ENCODE results near the gene MAGI2.

Gene MAGI2

DNA sequence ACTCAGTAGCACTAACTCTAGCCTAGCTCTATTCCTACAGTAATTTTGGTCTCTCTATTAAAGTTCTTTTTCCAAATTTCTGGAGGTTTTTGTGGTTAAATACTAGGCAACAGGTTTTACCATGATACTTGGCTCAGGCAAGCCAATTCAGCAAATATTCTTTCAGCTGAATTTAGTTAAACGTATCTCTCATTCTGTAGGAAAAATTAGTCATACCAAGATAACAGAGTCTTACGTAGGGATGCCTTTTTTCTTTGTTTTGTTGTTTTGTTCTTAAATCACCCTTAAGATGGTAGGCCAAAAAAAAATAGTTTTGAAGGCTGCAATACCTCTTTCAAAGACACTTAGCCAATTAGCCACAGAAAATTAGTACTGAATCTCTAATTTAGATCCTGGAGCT, 180.5 kb downstream of the MAGI2 start:
- H3K4me3 Mint-ChIP-seq: no peak overlapping the region
- DNase-seq (ENCODE audit: low spot score): no peak
- H3K9me3 Mint-ChIP-seq: no peaks in the 10 kb centered on the region
- H3K4me1 Mint-ChIP-seq (ENCODE audit: low read depth): no peaks in the 10 kb centered on the region
- H3K36me3 Mint-ChIP-seq (ENCODE audit: low read depth): no peaks in the 10 kb centered on the region
- H3K27ac Mint-ChIP-seq: no peak overlapping the region
- H3K27me3 Mint-ChIP-seq (ENCODE audit: low read depth): no peaks in the 10 kb centered on the region

DNA sequence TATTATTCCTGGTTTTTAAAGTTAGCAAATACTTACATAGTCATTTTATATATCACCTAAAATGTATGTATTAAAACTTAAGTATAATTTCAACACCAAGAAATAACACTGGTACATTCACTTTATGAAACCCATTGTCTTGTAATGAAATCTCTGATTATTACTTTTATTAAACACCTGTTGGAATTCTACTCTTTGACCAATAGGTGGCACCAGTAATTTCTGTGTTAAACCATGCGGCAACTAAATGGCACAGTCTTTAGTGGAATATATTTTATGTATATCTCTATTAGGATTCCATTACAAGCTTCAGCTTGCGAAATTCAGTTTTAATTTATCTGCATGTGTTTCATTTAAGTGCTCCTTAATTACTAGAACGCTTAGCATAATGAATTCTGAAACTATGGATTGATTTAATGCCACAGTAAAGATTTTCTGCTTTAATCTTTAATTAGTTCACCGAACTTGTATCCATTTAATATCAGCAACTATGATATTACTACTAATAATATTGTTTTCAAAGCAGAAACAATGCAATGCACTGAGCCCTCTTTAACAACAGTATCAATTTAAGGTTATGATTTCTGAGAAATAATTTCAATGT, 181.3 kb downstream of the MAGI2 start:
- DNase-seq (ENCODE audit: low spot score): no peak
- Mint-ChIP-seq H3K36me3 (ENCODE audit: low read depth) (no peaks in the 10 kb centered on the region), H3K27ac (no peak overlapping the region), H3K4me3 (no peak overlapping the region), H3K4me1 (ENCODE audit: low read depth) (no peaks in the 10 kb centered on the region), H3K9me3 (no peaks in the 10 kb centered on the region), H3K27me3 (ENCODE audit: low read depth) (no peaks in the 10 kb centered on the region)

DNA sequence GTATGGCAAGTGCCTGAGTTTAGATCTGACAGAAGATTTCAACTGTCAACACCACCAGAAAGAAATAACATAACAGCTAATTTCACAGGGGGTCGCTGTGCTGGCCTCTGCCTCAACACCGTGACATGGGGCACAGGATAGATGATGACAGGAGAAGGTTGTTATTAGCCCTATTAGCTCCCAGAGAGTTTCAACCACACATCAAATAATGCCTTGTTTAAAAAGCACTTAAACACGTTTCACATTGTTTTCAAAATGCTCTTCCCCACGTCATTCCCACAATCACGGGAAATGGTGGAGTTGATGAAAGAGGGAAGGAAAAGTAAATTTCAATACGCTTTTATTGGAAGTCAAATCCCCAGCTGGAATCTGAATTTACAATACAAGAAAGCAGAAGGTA, 184.7 kb downstream of the MAGI2 start:
- Mint-ChIP-seq H3K27ac (no peak overlapping the region), H3K36me3 (ENCODE audit: low read depth) (no peaks in the 10 kb centered on the region), H3K27me3 (ENCODE audit: low read depth) (no peaks in the 10 kb centered on the region), H3K4me3 (no peak overlapping the region), H3K9me3 (no peaks in the 10 kb centered on the region), H3K4me1 (ENCODE audit: low read depth) (no peaks in the 10 kb centered on the region)
- DNase-seq (ENCODE audit: low spot score): no peak

DNA sequence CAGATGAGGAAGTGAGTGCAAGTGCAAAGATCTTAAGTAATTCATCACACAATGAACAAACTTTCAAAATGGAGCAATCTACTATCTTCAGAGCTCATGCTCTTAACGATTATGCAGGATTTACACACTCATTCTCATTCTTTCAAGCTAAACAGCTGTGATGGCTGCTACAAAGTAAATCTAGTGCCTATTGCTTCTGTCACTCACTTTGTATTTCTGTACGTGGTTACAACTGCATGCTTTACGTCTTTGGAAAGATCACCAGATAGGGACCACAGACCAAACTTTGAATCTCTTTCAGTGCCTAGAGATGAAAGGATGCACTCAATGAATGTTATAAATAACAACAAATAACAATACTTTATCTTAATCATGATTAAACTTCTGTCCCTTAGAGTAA, 194.6 kb downstream of the MAGI2 start:
- H3K4me3 Mint-ChIP-seq: no peak overlapping the region

DNA sequence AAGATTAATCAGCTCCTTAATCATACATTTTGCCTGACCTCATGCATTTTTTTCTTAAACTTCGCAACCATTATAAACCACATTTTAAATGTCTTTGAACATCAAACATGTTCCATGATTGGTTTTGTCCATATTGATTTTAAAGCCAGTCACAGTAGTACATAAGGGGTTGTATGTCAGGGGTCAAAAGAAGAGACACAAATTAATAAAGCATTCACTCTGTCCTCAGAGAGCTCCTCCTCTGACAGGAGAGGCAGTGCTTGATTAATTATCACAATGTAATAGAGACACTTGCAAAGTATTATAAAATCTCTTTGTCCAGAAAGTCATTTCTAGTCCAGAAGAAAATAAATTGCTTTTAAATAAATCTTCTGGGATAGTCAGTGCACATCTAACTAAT, 195.5 kb downstream of the MAGI2 start:
- no peaks in the 10 kb centered on the region for H3K4me1 Mint-ChIP-seq (ENCODE audit: low read depth)
- no peak overlapping the region for H3K27ac Mint-ChIP-seq
- H3K9me3 Mint-ChIP-seq: no peaks in the 10 kb centered on the region
- no peak overlapping the region for H3K4me3 Mint-ChIP-seq
- H3K36me3 Mint-ChIP-seq (ENCODE audit: low read depth): no peaks in the 10 kb centered on the region
- no peak for DNase-seq (ENCODE audit: low spot score)
- no peaks in the 10 kb centered on the region for H3K27me3 Mint-ChIP-seq (ENCODE audit: low read depth)

More for the DNA sequence above, 194.6 kb downstream of the MAGI2 start:
- Mint-ChIP-seq H3K4me1 (ENCODE audit: low read depth) (no peaks in the 10 kb centered on the region), H3K27ac (no peak overlapping the region), H3K36me3 (ENCODE audit: low read depth) (no peaks in the 10 kb centered on the region), H3K9me3 (no peaks in the 10 kb centered on the region), H3K27me3 (ENCODE audit: low read depth) (no peaks in the 10 kb centered on the region)
- no peak for DNase-seq (ENCODE audit: low spot score)

DNA sequence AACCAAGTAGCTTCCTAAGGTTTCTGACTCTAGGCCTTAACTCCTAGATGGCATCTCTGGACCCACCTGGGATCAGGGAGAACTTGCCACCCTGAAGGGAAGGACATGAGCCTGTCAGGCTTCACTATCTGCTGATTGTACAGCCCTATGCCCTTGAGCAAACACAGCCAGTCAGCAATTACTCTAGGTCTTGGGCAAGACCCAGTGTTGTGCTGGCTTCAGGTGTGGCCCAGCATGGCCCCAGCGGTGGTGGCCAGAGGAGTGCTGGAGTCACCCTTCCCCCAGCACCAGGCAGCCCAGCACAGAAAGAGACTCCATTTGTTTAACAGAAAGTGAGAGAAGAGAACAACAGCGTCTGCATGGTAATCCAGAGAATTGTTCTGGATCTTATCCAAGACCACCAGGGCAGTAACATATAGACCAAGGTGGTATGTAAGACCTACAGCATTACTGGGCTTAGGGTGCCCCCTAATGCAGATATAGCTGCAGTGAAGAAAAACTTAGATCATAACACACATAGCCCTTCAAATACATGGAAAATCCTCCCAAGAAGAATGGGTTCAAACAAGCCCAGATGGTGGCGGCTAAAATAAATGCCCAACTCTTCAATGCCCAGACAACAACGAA, 207.7 kb downstream of the MAGI2 start:
- H3K4me1 Mint-ChIP-seq (ENCODE audit: low read depth): no peaks in the 10 kb centered on the region
- no peak overlapping the region for H3K27ac Mint-ChIP-seq
- H3K9me3 Mint-ChIP-seq: no peaks in the 10 kb centered on the region
- H3K27me3 Mint-ChIP-seq (ENCODE audit: low read depth): no peaks in the 10 kb centered on the region
- H3K36me3 Mint-ChIP-seq (ENCODE audit: low read depth): no peaks in the 10 kb centered on the region
- no peak for DNase-seq (ENCODE audit: low spot score)
- no peak overlapping the region for H3K4me3 Mint-ChIP-seq

DNA sequence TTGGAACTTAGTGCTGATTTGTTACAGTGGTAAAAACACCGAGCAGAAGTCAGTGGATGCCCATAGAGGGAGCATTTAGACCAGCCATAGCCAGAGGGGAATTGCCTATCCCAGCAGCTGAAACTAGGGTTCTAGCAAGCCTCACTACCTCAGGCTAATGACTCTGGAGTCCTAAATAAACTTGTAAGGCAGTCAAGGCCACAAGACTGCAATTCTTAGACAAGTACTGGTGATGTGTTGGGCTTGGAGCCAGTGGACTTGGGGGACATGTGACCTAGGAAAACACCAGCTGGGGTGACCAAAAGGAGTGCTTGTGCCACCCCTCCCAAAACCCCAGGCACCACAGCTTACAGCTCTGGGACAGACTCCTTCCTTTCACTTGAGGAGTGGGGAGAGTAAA, 209.0 kb downstream of the MAGI2 start:
- Mint-ChIP-seq H3K36me3 (ENCODE audit: low read depth) (no peaks in the 10 kb centered on the region), H3K4me3 (no peak overlapping the region), H3K27ac (no peak overlapping the region), H3K4me1 (ENCODE audit: low read depth) (no peaks in the 10 kb centered on the region), H3K9me3 (no peaks in the 10 kb centered on the region), H3K27me3 (ENCODE audit: low read depth) (no peaks in the 10 kb centered on the region)
- DNase-seq (ENCODE audit: low spot score): no peak

DNA sequence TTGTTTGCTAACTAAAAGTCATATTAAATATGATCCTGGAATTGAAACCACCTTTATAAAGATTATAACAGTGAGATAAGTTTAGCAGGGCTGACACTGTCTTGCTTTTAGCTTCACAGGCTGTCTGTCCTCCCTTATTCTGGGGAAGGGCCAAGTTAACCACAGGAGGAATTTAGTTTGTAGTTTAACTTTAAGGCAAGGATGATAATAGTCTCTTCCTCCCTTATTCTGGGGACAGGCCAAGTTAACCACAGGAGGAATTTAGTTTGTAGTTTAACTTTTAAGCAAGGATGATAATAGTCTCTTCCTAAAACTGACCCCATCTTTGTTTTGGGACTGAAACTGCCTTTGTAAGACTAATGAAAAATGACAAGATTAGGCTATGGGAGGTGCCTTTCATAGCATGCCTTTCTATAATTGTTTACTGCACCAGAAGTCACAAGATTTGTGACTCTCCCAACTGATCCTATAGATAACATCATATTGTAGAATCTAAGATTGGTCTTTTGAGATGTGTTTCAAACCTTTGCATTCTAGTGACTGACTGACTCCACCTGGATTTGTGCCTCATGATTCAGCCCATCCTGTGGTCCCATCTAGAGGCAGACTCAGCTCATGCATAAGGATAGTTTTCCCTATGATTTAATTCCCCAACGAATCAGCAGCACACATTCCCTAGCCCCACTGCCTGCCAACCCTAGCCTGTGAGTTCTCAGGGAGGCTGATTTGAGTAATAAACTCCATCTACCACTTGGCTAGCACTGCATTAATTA, 212.0 kb downstream of the MAGI2 start:
- Mint-ChIP-seq H3K27me3 (ENCODE audit: low read depth) (no peaks in the 10 kb centered on the region), H3K4me3 (no peak overlapping the region), H3K36me3 (ENCODE audit: low read depth) (no peaks in the 10 kb centered on the region)

DNA sequence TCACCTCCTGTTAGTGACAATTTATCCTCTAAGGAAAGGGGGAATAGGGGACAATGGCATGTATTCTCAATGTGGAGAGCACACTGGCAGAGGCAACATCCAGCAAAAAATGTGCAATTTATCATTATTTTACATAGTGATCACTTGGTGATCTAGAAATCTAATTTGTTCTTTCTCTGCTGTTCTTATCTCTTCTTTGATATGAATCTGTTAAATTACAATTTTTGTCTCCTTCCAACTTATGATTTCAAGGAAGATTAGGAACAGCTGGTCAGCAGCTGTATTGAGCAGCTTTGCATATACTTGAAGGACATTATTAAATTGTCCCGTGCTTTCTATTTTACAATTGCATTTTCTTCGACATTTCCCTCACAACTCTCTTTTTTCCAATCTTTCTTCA, 213.1 kb downstream of the MAGI2 start:
- Mint-ChIP-seq H3K27me3 (ENCODE audit: low read depth) (no peaks in the 10 kb centered on the region), H3K4me1 (ENCODE audit: low read depth) (no peaks in the 10 kb centered on the region), H3K36me3 (ENCODE audit: low read depth) (no peaks in the 10 kb centered on the region), H3K4me3 (no peak overlapping the region), H3K27ac (no peak overlapping the region), H3K9me3 (peaks cover 3% of the 10 kb centered on the region)
- no peak for DNase-seq (ENCODE audit: low spot score)

More for the DNA sequence above, 212.0 kb downstream of the MAGI2 start:
- Mint-ChIP-seq H3K4me1 (ENCODE audit: low read depth) (no peaks in the 10 kb centered on the region), H3K27ac (no peak overlapping the region), H3K9me3 (no peaks in the 10 kb centered on the region)
- DNase-seq (ENCODE audit: low spot score): no peak

DNA sequence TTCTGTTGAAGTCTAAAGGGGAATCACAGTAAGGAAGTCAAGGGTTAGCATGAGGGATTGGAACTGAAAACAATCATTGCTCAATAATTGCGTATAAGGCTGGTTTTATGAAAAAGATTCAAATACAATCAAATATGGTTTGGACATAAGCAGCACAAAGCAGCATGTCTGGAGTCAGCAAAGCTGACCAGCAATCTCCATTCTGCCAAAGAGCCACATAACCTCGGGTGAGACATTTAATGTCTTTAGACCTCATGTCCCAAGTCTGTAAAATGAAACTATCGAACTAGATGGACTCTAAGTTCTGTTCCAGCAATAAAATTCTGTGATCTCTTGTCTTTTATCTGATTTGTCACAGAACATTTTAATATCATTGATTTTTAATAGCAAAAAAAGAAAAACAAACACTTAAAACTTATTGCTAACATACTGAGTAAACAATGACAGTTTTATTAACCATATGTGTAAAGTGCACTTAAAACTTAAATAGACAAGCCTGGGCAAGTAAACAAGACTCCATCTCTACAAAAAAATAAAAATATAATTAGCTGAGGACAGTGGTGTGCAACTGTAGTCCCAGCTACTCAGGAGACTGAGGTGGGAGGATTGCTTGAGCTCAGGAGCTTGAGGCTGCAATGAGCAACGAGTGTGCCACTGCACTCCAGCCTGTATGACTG, 217.0 kb downstream of the MAGI2 start:
- Mint-ChIP-seq H3K9me3 (peaks cover 3% of the 10 kb centered on the region), H3K4me3 (no peak overlapping the region), H3K4me1 (ENCODE audit: low read depth) (no peaks in the 10 kb centered on the region), H3K27ac (no peak overlapping the region), H3K36me3 (ENCODE audit: low read depth) (no peaks in the 10 kb centered on the region), H3K27me3 (ENCODE audit: low read depth) (no peaks in the 10 kb centered on the region)
- no peak for DNase-seq (ENCODE audit: low spot score)

DNA sequence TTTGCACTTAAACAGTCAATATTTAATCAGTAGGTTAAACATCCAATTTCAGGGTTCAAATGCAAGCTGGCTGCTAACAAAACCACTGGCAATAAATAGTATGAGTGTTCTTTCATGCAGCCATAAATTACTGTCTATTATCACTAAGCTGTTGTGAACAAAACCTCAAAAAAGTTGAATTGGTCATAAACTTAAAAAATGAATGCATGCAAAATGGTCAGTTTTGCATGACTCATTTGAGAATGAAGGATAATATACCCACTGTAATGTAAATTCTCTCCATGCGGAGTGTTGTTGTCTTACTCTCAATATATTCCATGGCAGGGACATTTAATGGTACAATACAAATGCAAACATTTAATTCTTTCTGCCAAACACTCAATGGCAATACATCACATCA, 226.4 kb downstream of the MAGI2 start:
- no peak overlapping the region for H3K4me3 Mint-ChIP-seq
- no peaks in the 10 kb centered on the region for H3K36me3 Mint-ChIP-seq (ENCODE audit: low read depth)
- H3K27ac Mint-ChIP-seq: no peak overlapping the region
- peaks cover 3% of the 10 kb centered on the region for H3K9me3 Mint-ChIP-seq
- no peak for DNase-seq (ENCODE audit: low spot score)
- H3K4me1 Mint-ChIP-seq (ENCODE audit: low read depth): no peaks in the 10 kb centered on the region
- H3K27me3 Mint-ChIP-seq (ENCODE audit: low read depth): no peaks in the 10 kb centered on the region

DNA sequence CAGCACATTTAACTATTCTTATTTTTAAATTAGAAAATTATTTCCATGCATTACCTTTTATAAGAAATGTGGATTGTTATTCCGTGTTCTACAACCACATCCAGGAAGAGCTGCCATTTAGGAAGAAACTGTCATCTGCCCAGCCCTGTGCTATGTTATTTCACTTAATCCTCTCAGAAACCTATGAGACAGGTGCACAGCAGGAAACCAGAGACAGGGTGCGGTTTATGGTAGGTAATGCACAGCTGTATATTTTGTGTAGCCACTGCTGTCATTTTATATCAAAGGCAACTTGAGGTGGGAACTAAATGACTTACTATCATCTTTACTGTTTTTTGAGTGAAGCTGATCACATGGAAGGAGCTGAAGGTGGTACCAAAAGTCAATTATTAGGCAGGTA, 232.3 kb downstream of the MAGI2 start:
- Mint-ChIP-seq H3K9me3 (no peaks in the 10 kb centered on the region), H3K4me1 (ENCODE audit: low read depth) (no peaks in the 10 kb centered on the region), H3K36me3 (ENCODE audit: low read depth) (no peaks in the 10 kb centered on the region), H3K27ac (no peak overlapping the region), H3K27me3 (ENCODE audit: low read depth) (no peaks in the 10 kb centered on the region), H3K4me3 (no peak overlapping the region)
- no peak for DNase-seq (ENCODE audit: low spot score)

DNA sequence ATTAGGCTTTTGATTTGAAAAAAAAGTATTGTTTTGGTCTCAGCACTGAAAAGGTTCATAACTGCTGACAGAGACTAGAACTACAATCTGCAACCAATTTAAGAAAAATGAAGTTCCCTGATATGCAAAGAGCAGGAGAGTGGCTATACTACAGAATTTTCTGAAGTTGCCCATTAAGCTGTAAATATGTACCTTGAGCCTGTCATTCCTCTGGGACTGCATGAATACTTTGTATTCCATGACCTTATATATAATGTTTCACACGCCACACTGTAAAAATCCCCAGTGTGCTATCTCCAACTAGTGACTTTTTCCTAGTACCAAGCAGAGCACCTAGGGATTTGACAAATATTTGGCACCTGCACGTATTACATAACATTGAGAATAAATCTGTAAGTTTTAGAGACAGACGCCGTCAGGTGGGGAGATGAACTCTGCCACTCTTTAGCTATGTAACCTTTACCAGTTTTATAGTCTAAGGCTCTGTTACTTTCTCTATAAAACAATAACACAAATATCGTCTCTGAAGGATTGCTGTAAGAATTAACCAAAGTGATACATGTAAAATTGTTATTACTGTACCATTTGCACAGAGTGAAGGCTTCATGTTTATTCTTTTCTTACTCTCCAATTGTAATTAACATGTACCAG, 235.4 kb downstream of the MAGI2 start:
- Mint-ChIP-seq H3K36me3 (ENCODE audit: low read depth) (no peaks in the 10 kb centered on the region), H3K27ac (no peak overlapping the region), H3K4me3 (no peak overlapping the region), H3K27me3 (ENCODE audit: low read depth) (no peaks in the 10 kb centered on the region), H3K4me1 (ENCODE audit: low read depth) (no peaks in the 10 kb centered on the region), H3K9me3 (no peaks in the 10 kb centered on the region)
- DNase-seq (ENCODE audit: low spot score): no peak

DNA sequence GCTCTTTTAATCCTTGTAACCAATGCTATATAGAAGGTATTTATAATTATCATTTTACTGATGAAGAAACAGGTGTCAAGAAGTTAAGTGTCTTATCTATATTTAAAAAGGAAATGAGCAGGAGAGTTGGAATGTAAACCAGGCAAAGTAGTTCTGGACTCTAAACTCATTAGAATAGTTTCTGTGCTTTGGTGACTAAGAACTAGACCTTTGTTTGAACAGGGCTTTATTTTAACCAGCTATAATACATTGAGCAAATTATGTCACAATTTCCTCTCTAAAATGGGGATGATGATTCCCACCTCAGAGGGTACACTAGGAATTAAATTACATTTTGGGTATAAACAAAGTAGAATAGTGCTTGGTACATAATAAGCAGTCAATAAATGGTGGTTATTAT, 236.0 kb downstream of the MAGI2 start:
- H3K9me3 Mint-ChIP-seq: no peaks in the 10 kb centered on the region
- no peaks in the 10 kb centered on the region for H3K4me1 Mint-ChIP-seq (ENCODE audit: low read depth)
- H3K36me3 Mint-ChIP-seq (ENCODE audit: low read depth): no peaks in the 10 kb centered on the region
- no peak for DNase-seq (ENCODE audit: low spot score)
- no peak overlapping the region for H3K27ac Mint-ChIP-seq
- no peaks in the 10 kb centered on the region for H3K27me3 Mint-ChIP-seq (ENCODE audit: low read depth)
- no peak overlapping the region for H3K4me3 Mint-ChIP-seq
